Measurements from ENCODE around the gene KRTAP4-16.
"Not testable (repeated sequence)": the region's sequence is repeated elsewhere in the genome, so short reads cannot be mapped to it uniquely, and the experiment has no call there.

DNA sequence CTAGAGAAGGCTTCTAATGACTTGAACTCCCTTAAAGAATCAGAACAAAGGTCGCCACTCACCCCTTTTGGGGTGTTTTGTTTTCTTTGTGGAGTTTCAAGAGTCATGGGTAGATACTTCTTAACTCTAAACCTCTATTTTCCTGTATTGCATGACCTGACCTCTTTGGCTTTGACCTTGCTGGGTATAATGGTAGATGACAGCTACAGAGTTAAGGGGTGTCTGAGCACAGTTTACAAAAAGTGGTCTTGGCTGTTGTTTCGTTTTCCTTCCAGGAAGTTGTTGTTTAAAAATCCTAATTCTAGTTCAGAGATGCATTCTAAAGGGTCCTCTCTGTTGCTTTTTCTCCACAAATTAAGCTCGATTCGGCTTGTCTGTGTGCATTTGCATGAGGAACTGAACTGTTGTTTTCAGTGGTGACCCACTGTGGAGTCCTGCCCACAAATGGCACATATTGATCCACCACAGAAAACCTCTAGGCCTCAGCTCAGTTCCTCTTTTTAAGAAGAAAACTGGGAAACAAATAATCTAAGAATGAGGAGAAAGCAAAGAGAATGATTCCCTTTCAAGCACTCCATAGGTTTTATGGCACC is 13.2 kb downstream of the KRTAP4-16 start:
- TF ChIP-seq, protein P1, sequence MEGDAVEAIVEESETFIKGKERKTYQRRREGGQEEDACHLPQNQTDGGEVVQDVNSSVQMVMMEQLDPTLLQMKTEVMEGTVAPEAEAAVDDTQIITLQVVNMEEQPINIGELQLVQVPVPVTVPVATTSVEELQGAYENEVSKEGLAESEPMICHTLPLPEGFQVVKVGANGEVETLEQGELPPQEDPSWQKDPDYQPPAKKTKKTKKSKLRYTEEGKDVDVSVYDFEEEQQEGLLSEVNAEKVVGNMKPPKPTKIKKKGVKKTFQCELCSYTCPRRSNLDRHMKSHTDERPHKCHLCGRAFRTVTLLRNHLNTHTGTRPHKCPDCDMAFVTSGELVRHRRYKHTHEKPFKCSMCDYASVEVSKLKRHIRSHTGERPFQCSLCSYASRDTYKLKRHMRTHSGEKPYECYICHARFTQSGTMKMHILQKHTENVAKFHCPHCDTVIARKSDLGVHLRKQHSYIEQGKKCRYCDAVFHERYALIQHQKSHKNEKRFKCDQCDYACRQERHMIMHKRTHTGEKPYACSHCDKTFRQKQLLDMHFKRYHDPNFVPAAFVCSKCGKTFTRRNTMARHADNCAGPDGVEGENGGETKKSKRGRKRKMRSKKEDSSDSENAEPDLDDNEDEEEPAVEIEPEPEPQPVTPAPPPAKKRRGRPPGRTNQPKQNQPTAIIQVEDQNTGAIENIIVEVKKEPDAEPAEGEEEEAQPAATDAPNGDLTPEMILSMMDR (IDR thresholded peaks at IDR 0.05): not testable (repeated sequence)
- TF ChIP-seq POLR2A, POLR2AphosphoS5 (IDR thresholded peaks at IDR 0.05): not testable (repeated sequence)

Measured in stomach (tissue), 4 donors.